Peyer's patch (tissue), 4 donors: Measurements from ENCODE around the gene ITPR1. TPM values are rescaled to one million over a fixed set of nuclear protein-coding genes. Genes with fewer than 3 reads are reported as not detected.

Source experiments
- DNase-seq, 3 donors: peaks; one replicate each; pipeline ENCODE4 v3.0.0-alpha.2; 2017 to 2019
- H3K27ac ChIP-seq, 4 donors: fragments of 200-600 bp; sonication (generic); one replicate each; pipeline ENCODE4 v1.5.1; 2016 to 2019
- H3K27me3 ChIP-seq, 2 donors: fragments of 200-600 bp; sonication (generic); one replicate each; pipeline ENCODE4 v1.5.1; 2019
- H3K36me3 ChIP-seq, 3 donors: fragments of 200-600 bp; sonication (generic); one replicate each; pipeline ENCODE4 v1.5.1; 2016 to 2019
- H3K4me1 ChIP-seq, 4 donors: fragments of 200-600 bp; sonication (generic); one replicate each; pipeline ENCODE4 v1.5.1; 2016 to 2019
- H3K4me3 ChIP-seq, 4 donors: fragments of 200-600 bp; sonication (generic); 1 replicate in 3 of 4; 2 replicates in 1 of 4; pipeline ENCODE4 v1.5.1; 2016 to 2019; ENCODE audit warnings: mild to moderate bottlenecking in 1 of 4
- H3K9me3 ChIP-seq, 4 donors: fragments of 200-600 bp; sonication (generic); one replicate each; pipeline ENCODE4 v1.5.1; 2016 to 2019; ENCODE audit warnings: mild to moderate bottlenecking in 1 of 4
- POLR2A ChIP-seq, 2 donors: fragments of 450-650 bp; IDR thresholded peaks; one replicate each; pipeline ENCODE4 v1.5.1; 2017; ENCODE audit warnings: antibody characterized with exemption in 2 of 2, mild to moderate bottlenecking in 2 of 2, moderate library complexity in 2 of 2
- total RNA-seq, 4 donors: library from RNA; depleted of rRNA; stranded (reverse); fragments of >200 nt; gene quantifications; one replicate each; pipeline ENCODE4 v1.1.0, GENCODE V29; 2016
- TF ChIP-seq, protein P1 (sequence below), 6 experiments: fragments of 450-650 bp in 4 of 6; fragments of 200-600 bp in 2 of 6; sonication (generic) in 1 of 6; IDR thresholded peaks; one replicate each; pipeline ENCODE4 v1.5.1; 2017 to 2019; ENCODE audit warnings: antibody characterized with exemption in 6 of 6, mild to moderate bottlenecking in 3 of 6, moderate library complexity in 1 of 6

The ITPR1 gene
- total RNA-seq, 4 donors from 2014 or later: 13.3 to 142 (median 22.7) TPM

DNA sequence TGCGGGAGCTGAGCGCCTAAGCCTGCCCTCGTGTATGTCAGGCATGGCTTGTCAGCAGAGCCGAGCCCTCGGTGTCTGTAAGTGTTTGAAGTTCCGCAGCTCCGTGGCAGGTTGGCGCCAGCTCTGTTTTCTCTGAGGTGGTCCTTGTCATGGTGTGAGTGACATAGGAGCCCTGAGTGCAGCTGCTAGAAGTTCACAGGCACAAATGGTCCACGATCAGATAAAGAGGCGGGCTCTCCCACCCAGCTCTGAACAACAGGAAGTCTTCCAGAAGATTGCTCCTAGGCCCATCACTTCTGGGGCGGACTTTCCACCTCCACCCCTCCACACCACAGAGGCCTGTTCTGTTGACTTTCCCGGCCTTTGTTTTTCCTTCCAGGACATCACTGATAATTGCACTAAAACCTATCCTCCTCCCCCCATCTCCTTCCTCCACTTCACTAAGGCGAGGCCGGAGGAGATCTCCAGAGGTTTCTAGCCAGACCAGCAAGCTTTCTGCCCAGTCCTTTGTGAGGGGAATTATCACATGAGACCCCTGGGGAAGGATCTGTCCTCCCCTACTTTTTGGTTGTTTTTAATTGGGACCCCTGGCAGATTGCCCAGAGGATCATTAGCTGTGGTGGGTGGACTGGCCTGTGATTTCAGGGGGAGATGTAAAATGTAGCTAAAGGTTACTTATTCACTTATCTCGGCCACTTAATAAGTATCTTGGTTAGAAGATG, 19.9 kb downstream of the ITPR1 start:
- Histone ChIP-seq H3K9me3 (no peaks in the 10 kb centered on the region), H3K27ac (peak overlapping the region in 1 of 4 donors; percentile 5), H3K36me3 (no peaks in the 10 kb centered on the region), H3K27me3 (no peaks in the 10 kb centered on the region), H3K4me1 (peaks cover 0 to 10% (median 0%) of the 10 kb centered on the region in 4 donors), H3K4me3 (no peak overlapping the region)
- DNase-seq: no peak
- TF ChIP-seq, protein P1, sequence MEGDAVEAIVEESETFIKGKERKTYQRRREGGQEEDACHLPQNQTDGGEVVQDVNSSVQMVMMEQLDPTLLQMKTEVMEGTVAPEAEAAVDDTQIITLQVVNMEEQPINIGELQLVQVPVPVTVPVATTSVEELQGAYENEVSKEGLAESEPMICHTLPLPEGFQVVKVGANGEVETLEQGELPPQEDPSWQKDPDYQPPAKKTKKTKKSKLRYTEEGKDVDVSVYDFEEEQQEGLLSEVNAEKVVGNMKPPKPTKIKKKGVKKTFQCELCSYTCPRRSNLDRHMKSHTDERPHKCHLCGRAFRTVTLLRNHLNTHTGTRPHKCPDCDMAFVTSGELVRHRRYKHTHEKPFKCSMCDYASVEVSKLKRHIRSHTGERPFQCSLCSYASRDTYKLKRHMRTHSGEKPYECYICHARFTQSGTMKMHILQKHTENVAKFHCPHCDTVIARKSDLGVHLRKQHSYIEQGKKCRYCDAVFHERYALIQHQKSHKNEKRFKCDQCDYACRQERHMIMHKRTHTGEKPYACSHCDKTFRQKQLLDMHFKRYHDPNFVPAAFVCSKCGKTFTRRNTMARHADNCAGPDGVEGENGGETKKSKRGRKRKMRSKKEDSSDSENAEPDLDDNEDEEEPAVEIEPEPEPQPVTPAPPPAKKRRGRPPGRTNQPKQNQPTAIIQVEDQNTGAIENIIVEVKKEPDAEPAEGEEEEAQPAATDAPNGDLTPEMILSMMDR (IDR thresholded peaks at IDR 0.05): no peak
- no peak for TF ChIP-seq POLR2A (IDR thresholded peaks at IDR 0.05)

- TF ChIP-seq, protein P1 (IDR thresholded peaks at IDR 0.05): no peak
- TF ChIP-seq POLR2A (IDR thresholded peaks at IDR 0.05): no peak
- Histone ChIP-seq H3K4me3 (no peak overlapping the region), H3K9me3 (no peaks in the 10 kb centered on the region), H3K27ac (no peak overlapping the region), H3K36me3 (no peaks in the 10 kb centered on the region), H3K27me3 (no peaks in the 10 kb centered on the region), H3K4me1 (peaks cover 0 to 10% (median 0%) of the 10 kb centered on the region in 4 donors)
- DNase-seq: no peak
Measured at GRCh38 chr3:4514321-4514720, 21.2 kb downstream of the ITPR1 start.

GRCh38 chr3:4514916-4515315, 21.8 kb downstream of the ITPR1 start:
- no peaks in the 10 kb centered on the region for H3K9me3 ChIP-seq
- no peaks in the 10 kb centered on the region for H3K27me3 ChIP-seq
- H3K27ac ChIP-seq: no peak overlapping the region
- TF ChIP-seq, protein P1 (IDR thresholded peaks at IDR 0.05): no peak
- TF ChIP-seq POLR2A (IDR thresholded peaks at IDR 0.05): no peak
- H3K4me3 ChIP-seq: no peak overlapping the region
- H3K4me1 ChIP-seq: peaks cover 0 to 10% (median 0%) of the 10 kb centered on the region in 4 donors
- DNase-seq: no peak
- no peaks in the 10 kb centered on the region for H3K36me3 ChIP-seq

DNA sequence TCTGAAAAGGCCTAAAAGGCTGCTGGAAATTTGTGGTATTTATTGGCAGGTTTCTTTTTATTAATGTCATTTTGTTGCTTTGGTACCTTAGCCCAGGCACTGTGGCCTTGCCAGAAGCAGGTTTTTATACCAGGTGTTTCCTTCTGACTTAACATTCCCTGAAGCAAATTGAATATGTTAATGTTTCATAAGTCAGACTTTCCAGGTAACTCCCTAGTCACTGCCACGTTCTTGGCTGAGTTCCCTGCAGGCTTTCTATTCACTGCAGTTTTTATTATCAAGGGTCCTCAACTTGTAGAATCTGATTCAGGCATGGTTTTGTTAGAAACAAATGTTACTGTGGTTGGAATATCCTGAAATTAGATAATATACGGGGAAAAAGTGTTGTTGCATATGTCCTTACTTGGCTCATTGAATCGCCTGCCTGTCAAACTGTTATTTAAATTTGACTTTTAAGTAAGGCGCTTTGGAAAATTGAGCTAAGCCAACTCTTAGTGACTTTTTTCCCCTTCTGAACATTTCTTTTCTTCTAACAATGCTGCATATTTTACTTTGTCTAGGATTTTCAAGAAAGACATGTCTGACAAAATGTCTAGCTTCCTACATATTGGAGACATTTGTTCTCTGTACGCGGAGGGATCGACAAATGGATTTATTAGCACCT, 22.9 kb downstream of the ITPR1 start:
- no peaks in the 10 kb centered on the region for H3K36me3 ChIP-seq
- peaks cover 0 to 10% (median 4%) of the 10 kb centered on the region in 4 donors for H3K4me1 ChIP-seq
- H3K4me3 ChIP-seq: no peak overlapping the region
- no peaks in the 10 kb centered on the region for H3K9me3 ChIP-seq
- H3K27ac ChIP-seq: no peak overlapping the region
- DNase-seq: no peak
- H3K27me3 ChIP-seq: no peaks in the 10 kb centered on the region
- TF ChIP-seq, protein P1 (IDR thresholded peaks at IDR 0.05): no peak
- TF ChIP-seq POLR2A (IDR thresholded peaks at IDR 0.05): no peak

- H3K9me3 ChIP-seq: no peaks in the 10 kb centered on the region
- no peaks in the 10 kb centered on the region for H3K27me3 ChIP-seq
- no peak overlapping the region for H3K27ac ChIP-seq
- no peaks in the 10 kb centered on the region for H3K36me3 ChIP-seq
- DNase-seq: no peak
- H3K4me3 ChIP-seq: no peak overlapping the region
- TF ChIP-seq, protein P1 (IDR thresholded peaks at IDR 0.05): no peak
- no peak for TF ChIP-seq POLR2A (IDR thresholded peaks at IDR 0.05)
- H3K4me1 ChIP-seq: peaks cover 0 to 10% (median 4%) of the 10 kb centered on the region in 4 donors
Measured at GRCh38 chr3:4517093-4517492, 23.9 kb downstream of the ITPR1 start.
